ENCODE measurements around the gene MEGF11.

DNA sequence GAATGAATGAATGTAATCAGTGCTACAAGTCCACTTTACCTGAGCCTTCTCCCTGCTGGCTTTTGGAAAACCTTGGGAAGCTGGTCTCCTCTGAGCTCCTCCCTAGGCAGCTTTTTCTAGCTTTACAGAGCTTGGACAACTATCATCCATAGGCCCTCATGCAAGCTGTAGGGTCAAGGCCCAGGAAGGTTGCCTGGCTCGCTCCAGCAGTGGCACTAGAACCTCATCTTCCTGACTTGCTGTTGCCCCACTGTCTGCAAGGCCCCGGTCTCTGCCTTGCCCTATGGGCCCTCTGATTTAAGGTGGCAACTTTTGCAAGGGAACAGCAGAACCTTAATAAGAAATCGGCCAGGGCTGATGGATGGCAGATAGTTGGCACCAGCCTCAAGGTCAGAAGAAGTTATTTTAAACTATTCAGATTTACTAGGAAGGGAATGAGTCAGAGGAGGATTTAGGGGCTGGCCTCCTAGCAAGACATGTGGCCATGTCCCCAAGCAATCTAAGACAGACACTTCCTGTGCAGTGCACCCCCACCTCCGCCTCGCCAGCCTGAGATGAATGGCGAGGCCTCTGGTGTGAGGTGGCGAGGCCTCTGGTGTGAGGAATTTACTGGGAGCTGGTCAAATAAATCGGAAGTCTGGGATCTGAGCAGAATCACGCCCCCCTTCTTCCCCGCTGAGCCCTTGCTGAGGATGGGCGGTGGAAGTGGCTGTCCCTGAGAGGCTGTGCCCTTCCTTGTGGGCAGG is 180.8 kb downstream of the MEGF11 start:
- TF ChIP-seq, protein P1, sequence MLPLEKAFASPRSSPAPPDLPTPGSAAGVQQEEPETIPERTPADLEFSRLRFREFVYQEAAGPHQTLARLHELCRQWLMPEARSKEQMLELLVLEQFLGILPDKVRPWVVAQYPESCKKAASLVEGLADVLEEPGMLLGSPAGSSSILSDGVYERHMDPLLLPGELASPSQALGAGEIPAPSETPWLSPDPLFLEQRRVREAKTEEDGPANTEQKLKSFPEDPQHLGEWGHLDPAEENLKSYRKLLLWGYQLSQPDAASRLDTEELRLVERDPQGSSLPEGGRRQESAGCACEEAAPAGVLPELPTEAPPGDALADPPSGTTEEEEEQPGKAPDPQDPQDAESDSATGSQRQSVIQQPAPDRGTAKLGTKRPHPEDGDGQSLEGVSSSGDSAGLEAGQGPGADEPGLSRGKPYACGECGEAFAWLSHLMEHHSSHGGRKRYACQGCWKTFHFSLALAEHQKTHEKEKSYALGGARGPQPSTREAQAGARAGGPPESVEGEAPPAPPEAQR (tag by site-specific recombination; IDR thresholded peaks at IDR 0.05): no peak
- TF ChIP-seq ZNF664 (tag by site-specific recombination; IDR thresholded peaks at IDR 0.05) (no peak), WT1 (tag by site-specific recombination; IDR thresholded peaks at IDR 0.05) (no peak), GLI4 (tag by site-specific recombination; IDR thresholded peaks at IDR 0.05) (no peak), ZBTB8A (tag by site-specific recombination; IDR thresholded peaks at IDR 0.05) (no peak)
- TF ChIP-seq, protein P2, sequence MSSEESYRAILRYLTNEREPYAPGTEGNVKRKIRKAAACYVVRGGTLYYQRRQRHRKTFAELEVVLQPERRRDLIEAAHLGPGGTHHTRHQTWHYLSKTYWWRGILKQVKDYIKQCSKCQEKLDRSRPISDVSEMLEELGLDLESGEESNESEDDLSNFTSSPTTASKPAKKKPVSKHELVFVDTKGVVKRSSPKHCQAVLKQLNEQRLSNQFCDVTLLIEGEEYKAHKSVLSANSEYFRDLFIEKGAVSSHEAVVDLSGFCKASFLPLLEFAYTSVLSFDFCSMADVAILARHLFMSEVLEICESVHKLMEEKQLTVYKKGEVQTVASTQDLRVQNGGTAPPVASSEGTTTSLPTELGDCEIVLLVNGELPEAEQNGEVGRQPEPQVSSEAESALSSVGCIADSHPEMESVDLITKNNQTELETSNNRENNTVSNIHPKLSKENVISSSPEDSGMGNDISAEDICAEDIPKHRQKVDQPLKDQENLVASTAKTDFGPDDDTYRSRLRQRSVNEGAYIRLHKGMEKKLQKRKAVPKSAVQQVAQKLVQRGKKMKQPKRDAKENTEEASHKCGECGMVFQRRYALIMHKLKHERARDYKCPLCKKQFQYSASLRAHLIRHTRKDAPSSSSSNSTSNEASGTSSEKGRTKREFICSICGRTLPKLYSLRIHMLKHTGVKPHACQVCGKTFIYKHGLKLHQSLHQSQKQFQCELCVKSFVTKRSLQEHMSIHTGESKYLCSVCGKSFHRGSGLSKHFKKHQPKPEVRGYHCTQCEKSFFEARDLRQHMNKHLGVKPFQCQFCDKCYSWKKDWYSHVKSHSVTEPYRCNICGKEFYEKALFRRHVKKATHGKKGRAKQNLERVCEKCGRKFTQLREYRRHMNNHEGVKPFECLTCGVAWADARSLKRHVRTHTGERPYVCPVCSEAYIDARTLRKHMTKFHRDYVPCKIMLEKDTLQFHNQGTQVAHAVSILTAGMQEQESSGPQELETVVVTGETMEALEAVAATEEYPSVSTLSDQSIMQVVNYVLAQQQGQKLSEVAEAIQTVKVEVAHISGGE (tag by site-specific recombination; conservative IDR thresholded peaks at IDR 0.05; ENCODE audit: low read depth): no peak
- TF ChIP-seq, protein P3, sequence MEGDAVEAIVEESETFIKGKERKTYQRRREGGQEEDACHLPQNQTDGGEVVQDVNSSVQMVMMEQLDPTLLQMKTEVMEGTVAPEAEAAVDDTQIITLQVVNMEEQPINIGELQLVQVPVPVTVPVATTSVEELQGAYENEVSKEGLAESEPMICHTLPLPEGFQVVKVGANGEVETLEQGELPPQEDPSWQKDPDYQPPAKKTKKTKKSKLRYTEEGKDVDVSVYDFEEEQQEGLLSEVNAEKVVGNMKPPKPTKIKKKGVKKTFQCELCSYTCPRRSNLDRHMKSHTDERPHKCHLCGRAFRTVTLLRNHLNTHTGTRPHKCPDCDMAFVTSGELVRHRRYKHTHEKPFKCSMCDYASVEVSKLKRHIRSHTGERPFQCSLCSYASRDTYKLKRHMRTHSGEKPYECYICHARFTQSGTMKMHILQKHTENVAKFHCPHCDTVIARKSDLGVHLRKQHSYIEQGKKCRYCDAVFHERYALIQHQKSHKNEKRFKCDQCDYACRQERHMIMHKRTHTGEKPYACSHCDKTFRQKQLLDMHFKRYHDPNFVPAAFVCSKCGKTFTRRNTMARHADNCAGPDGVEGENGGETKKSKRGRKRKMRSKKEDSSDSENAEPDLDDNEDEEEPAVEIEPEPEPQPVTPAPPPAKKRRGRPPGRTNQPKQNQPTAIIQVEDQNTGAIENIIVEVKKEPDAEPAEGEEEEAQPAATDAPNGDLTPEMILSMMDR (tag by site-specific recombination; IDR thresholded peaks at IDR 0.05): no peak
